Measurements from ENCODE around the gene EYA2.

Gene EYA2

GRCh38 chr20:47209982-47210381 is 315.3 kb downstream of the EYA2 start:
- H3K36me3 ChIP-seq (ENCODE audit: insufficient read depth, low read length) = peaks cover 46% of the 10 kb centered on the region
- no peaks in the 10 kb centered on the region for H3K9me3 ChIP-seq (ENCODE audit: control insufficient read depth, insufficient read depth, low read length)
- H3K4me1 ChIP-seq (ENCODE audit: insufficient read depth, low read length) = peaks cover 10% of the 10 kb centered on the region; the same call in 1 of the 2 replicates
- no peak overlapping the region for H3K9ac ChIP-seq (ENCODE audit: low read depth, low read length)

GRCh38 chr20:47210470-47210869 is 315.8 kb downstream of the EYA2 start:
- Histone ChIP-seq H3K36me3 (ENCODE audit: insufficient read depth, low read length) (peaks cover 46% of the 10 kb centered on the region), H3K9me3 (ENCODE audit: control insufficient read depth, insufficient read depth, low read length) (no peaks in the 10 kb centered on the region), H3K4me1 (ENCODE audit: insufficient read depth, low read length) (peaks cover 10% of the 10 kb centered on the region; the same call in 1 of the 2 replicates), H3K9ac (ENCODE audit: low read depth, low read length) (no peak overlapping the region)

GRCh38 chr20:47211036-47211435 is 316.4 kb downstream of the EYA2 start:
- Histone ChIP-seq H3K36me3 (ENCODE audit: insufficient read depth, low read length) (peaks cover 50% of the 10 kb centered on the region), H3K9me3 (ENCODE audit: control insufficient read depth, insufficient read depth, low read length) (no peaks in the 10 kb centered on the region), H3K4me1 (ENCODE audit: insufficient read depth, low read length) (peaks cover 8% of the 10 kb centered on the region; the same call in 1 of the 2 replicates), H3K9ac (ENCODE audit: low read depth, low read length) (no peak overlapping the region)

GRCh38 chr20:47212606-47213207 is 318.1 kb downstream of the EYA2 start:
- Histone ChIP-seq H3K4me1 (ENCODE audit: insufficient read depth, low read length) (no peaks in the 10 kb centered on the region), H3K9me3 (ENCODE audit: control insufficient read depth, insufficient read depth, low read length) (no peaks in the 10 kb centered on the region), H3K9ac (ENCODE audit: low read depth, low read length) (no peak overlapping the region), H3K36me3 (ENCODE audit: insufficient read depth, low read length) (peaks cover 57% of the 10 kb centered on the region)

- Histone ChIP-seq H3K36me3 (ENCODE audit: insufficient read depth, low read length) (peaks cover 60% of the 10 kb centered on the region), H3K9me3 (ENCODE audit: control insufficient read depth, insufficient read depth, low read length) (no peaks in the 10 kb centered on the region), H3K9ac (ENCODE audit: low read depth, low read length) (no peak overlapping the region), H3K4me1 (ENCODE audit: insufficient read depth, low read length) (no peaks in the 10 kb centered on the region)
Observed at GRCh38 chr20:47213966-47214365, 319.3 kb downstream of the EYA2 start.

GRCh38 chr20:47215653-47216397 is 321.2 kb downstream of the EYA2 start:
- Histone ChIP-seq H3K9ac (ENCODE audit: low read depth, low read length) (no peak overlapping the region), H3K9me3 (ENCODE audit: control insufficient read depth, insufficient read depth, low read length) (no peaks in the 10 kb centered on the region), H3K36me3 (ENCODE audit: insufficient read depth, low read length) (peaks cover 47% of the 10 kb centered on the region), H3K4me1 (ENCODE audit: insufficient read depth, low read length) (no peaks in the 10 kb centered on the region)

- Histone ChIP-seq H3K4me1 (ENCODE audit: insufficient read depth, low read length) (no peaks in the 10 kb centered on the region), H3K9me3 (ENCODE audit: control insufficient read depth, insufficient read depth, low read length) (no peaks in the 10 kb centered on the region), H3K36me3 (ENCODE audit: insufficient read depth, low read length) (peaks cover 36% of the 10 kb centered on the region), H3K9ac (ENCODE audit: low read depth, low read length) (no peak overlapping the region)
Observed at GRCh38 chr20:47216819-47217410, 322.3 kb downstream of the EYA2 start.

- Histone ChIP-seq H3K9ac (ENCODE audit: low read depth, low read length) (no peak overlapping the region), H3K9me3 (ENCODE audit: control insufficient read depth, insufficient read depth, low read length) (no peaks in the 10 kb centered on the region), H3K4me1 (ENCODE audit: insufficient read depth, low read length) (no peaks in the 10 kb centered on the region), H3K36me3 (ENCODE audit: insufficient read depth, low read length) (peaks cover 29% of the 10 kb centered on the region)
Observed at GRCh38 chr20:47217482-47218446, 323.1 kb downstream of the EYA2 start.

GRCh38 chr20:47220161-47220582 is 325.5 kb downstream of the EYA2 start:
- Histone ChIP-seq H3K36me3 (ENCODE audit: insufficient read depth, low read length) (peaks cover 41% of the 10 kb centered on the region), H3K4me1 (ENCODE audit: insufficient read depth, low read length) (no peaks in the 10 kb centered on the region), H3K9me3 (ENCODE audit: control insufficient read depth, insufficient read depth, low read length) (no peaks in the 10 kb centered on the region; the same call in 1 of the 2 replicates)

GRCh38 chr20:47221036-47221625 is 326.5 kb downstream of the EYA2 start:
- no peak overlapping the region for H3K9ac ChIP-seq (ENCODE audit: low read depth, low read length)
- peaks cover 42% of the 10 kb centered on the region for H3K36me3 ChIP-seq (ENCODE audit: insufficient read depth, low read length)
- H3K4me1 ChIP-seq (ENCODE audit: insufficient read depth, low read length) = no peaks in the 10 kb centered on the region

More at GRCh38 chr20:47220161-47220582, 325.5 kb downstream of the EYA2 start:
- no peak overlapping the region for H3K9ac ChIP-seq (ENCODE audit: low read depth, low read length)

GRCh38 chr20:47222468-47223119 is 328.0 kb downstream of the EYA2 start:
- Histone ChIP-seq H3K36me3 (ENCODE audit: insufficient read depth, low read length) (peaks cover 50% of the 10 kb centered on the region), H3K4me1 (ENCODE audit: insufficient read depth, low read length) (no peaks in the 10 kb centered on the region), H3K9me3 (ENCODE audit: control insufficient read depth, insufficient read depth, low read length) (no peaks in the 10 kb centered on the region; the same call in 1 of the 2 replicates), H3K9ac (ENCODE audit: low read depth, low read length) (no peak overlapping the region)

More at GRCh38 chr20:47221036-47221625, 326.5 kb downstream of the EYA2 start:
- H3K9me3 ChIP-seq (ENCODE audit: control insufficient read depth, insufficient read depth, low read length) = no peaks in the 10 kb centered on the region; the same call in 1 of the 2 replicates

GRCh38 chr20:47223896-47224295 is 329.3 kb downstream of the EYA2 start:
- no peaks in the 10 kb centered on the region; the same call in 1 of the 2 replicates for H3K9me3 ChIP-seq (ENCODE audit: control insufficient read depth, insufficient read depth, low read length)
- H3K36me3 ChIP-seq (ENCODE audit: insufficient read depth, low read length) = peaks cover 58% of the 10 kb centered on the region
- H3K9ac ChIP-seq (ENCODE audit: low read depth, low read length) = no peak overlapping the region
- no peaks in the 10 kb centered on the region for H3K4me1 ChIP-seq (ENCODE audit: insufficient read depth, low read length)

- no peaks in the 10 kb centered on the region; the same call in 1 of the 2 replicates for H3K9me3 ChIP-seq (ENCODE audit: control insufficient read depth, insufficient read depth, low read length)
- H3K9ac ChIP-seq (ENCODE audit: low read depth, low read length) = no peak overlapping the region
- no peaks in the 10 kb centered on the region for H3K4me1 ChIP-seq (ENCODE audit: insufficient read depth, low read length)
- peaks cover 63% of the 10 kb centered on the region for H3K36me3 ChIP-seq (ENCODE audit: insufficient read depth, low read length)
Observed at GRCh38 chr20:47224300-47224791, 329.7 kb downstream of the EYA2 start.
